ENCODE results near the gene RUFY3. TPM values are rescaled to one million over a fixed set of nuclear protein-coding genes. Genes with fewer than 3 reads are reported as not detected.

The RUFY3 gene
- total RNA-seq, 1 experiment from 2014 or later = 29.6 TPM

DNA sequence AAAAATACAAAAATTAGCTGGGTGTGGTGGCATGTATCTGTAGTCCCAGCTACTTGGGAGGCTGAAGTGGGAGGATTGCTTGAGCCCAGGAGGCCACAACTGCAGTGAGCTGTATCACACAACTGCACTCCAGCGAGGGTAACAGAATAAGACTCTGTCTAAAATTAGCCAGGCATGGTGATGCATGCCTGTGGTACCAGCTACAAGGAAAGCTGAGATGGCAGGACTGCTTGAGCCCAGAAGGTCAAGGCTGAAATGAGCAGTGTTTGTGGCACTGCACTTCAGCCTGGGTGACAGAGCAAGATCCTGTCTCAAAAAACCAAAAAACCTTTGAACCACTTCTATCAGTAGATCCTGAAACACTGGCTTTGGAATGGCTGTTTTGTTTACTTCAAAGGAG, 107.7 kb downstream of the RUFY3 start:
- POLR2A ChIA-PET = interaction anchor here (0.6 kb wide), 1 partner anchor 10 kb away, joined by 6 read pairs; no protein-coding TSS in a partner anchor
- in situ Hi-C loops (cut with HindIII; ENCODE audit: low pct_unique_long_range_greater_than_20kb, low sequenced_read_pairs) = no loop called here

DNA sequence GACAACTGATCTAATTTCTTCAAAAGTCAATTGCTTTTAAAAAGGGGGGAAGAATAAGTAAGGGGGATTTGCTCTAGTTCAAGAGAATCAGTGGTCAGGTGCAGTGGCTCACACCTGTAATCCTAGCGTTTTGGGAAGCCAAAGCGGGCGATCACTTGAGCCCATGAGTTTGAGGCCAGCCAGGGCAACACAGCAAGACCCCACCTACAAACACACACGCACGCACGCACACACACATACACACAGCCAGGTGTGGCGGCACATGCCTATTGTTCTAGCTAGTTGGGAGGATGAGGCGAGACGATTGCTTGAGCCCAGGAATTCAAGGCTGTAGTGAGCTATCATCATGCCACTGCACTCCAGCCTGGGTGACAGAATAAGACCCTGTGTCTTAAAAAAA, 108.3 kb downstream of the RUFY3 start:
- Histone ChIP-seq H3K27me3 (ENCODE audit: control insufficient read depth, insufficient read depth, low read length) (no peaks in the 10 kb centered on the region), H3K9me3 (ENCODE audit: control insufficient read depth, insufficient read depth, low read depth, low read length) (no peaks in the 10 kb centered on the region), H3K4me1 (ENCODE audit: control insufficient read depth, insufficient read depth, low read length) (no peaks in the 10 kb centered on the region), H3K27ac (ENCODE audit: low read length) (no peak overlapping the region), H3K36me3 (ENCODE audit: control insufficient read depth, insufficient read depth, low read length) (peaks cover 35% of the 10 kb centered on the region), H3K4me3 (ENCODE audit: low read depth in 2 of 2, low read length in 2 of 2) (no peak overlapping the region)
- ATAC-seq (no peak), DNase-seq (ENCODE audit: low read depth, low spot score) (no peak)
- ChIA-PET POLR2A (interaction anchor here (0.6 to 0.7 kb wide), 2 partner anchors 10 to 545 kb away, joined by 6 to 7 read pairs; no protein-coding TSS in a partner anchor), CTCF (no interaction called here)
- intact Hi-C loops (cut with micrococcal nuclease; ENCODE audit: unreplicated experiment) = loop anchor here (10.0 kb wide), 1 partner anchor 175 kb away; no protein-coding TSS in a partner anchor
- BruUV-seq (replicated peaks) = no TSS peak
- in situ Hi-C loops (cut with HindIII; ENCODE audit: low pct_unique_long_range_greater_than_20kb, low sequenced_read_pairs) = no loop called here
- TF ChIP-seq POLR2AphosphoS5 (IDR thresholded peaks at IDR 0.05; ENCODE audit: low read depth, low read length) = no peak
- TF ChIP-seq, protein P1, sequence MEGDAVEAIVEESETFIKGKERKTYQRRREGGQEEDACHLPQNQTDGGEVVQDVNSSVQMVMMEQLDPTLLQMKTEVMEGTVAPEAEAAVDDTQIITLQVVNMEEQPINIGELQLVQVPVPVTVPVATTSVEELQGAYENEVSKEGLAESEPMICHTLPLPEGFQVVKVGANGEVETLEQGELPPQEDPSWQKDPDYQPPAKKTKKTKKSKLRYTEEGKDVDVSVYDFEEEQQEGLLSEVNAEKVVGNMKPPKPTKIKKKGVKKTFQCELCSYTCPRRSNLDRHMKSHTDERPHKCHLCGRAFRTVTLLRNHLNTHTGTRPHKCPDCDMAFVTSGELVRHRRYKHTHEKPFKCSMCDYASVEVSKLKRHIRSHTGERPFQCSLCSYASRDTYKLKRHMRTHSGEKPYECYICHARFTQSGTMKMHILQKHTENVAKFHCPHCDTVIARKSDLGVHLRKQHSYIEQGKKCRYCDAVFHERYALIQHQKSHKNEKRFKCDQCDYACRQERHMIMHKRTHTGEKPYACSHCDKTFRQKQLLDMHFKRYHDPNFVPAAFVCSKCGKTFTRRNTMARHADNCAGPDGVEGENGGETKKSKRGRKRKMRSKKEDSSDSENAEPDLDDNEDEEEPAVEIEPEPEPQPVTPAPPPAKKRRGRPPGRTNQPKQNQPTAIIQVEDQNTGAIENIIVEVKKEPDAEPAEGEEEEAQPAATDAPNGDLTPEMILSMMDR (IDR thresholded peaks at IDR 0.05) = no peak
- no peak for TF ChIP-seq TCF7L2 (IDR thresholded peaks at IDR 0.05; ENCODE audit: low read depth, low read length)
- TF ChIP-seq SIN3A (IDR thresholded peaks at IDR 0.05; ENCODE audit: borderline replicate concordance, insufficient read depth, low read depth, low read length) = no peak
- TF ChIP-seq, protein P2, sequence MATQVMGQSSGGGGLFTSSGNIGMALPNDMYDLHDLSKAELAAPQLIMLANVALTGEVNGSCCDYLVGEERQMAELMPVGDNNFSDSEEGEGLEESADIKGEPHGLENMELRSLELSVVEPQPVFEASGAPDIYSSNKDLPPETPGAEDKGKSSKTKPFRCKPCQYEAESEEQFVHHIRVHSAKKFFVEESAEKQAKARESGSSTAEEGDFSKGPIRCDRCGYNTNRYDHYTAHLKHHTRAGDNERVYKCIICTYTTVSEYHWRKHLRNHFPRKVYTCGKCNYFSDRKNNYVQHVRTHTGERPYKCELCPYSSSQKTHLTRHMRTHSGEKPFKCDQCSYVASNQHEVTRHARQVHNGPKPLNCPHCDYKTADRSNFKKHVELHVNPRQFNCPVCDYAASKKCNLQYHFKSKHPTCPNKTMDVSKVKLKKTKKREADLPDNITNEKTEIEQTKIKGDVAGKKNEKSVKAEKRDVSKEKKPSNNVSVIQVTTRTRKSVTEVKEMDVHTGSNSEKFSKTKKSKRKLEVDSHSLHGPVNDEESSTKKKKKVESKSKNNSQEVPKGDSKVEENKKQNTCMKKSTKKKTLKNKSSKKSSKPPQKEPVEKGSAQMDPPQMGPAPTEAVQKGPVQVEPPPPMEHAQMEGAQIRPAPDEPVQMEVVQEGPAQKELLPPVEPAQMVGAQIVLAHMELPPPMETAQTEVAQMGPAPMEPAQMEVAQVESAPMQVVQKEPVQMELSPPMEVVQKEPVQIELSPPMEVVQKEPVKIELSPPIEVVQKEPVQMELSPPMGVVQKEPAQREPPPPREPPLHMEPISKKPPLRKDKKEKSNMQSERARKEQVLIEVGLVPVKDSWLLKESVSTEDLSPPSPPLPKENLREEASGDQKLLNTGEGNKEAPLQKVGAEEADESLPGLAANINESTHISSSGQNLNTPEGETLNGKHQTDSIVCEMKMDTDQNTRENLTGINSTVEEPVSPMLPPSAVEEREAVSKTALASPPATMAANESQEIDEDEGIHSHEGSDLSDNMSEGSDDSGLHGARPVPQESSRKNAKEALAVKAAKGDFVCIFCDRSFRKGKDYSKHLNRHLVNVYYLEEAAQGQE (IDR thresholded peaks at IDR 0.05; ENCODE audit: insufficient read depth in 1 of 2, low read depth in 2 of 2, low read length in 1 of 2) = no peak

More for the DNA sequence above, 107.7 kb downstream of the RUFY3 start:
- BruUV-seq (replicated peaks) = no TSS peak
- intact Hi-C loops (cut with micrococcal nuclease; ENCODE audit: unreplicated experiment) = no loop called here
- H3K4me1 ChIP-seq (ENCODE audit: control insufficient read depth, insufficient read depth, low read length) = no peaks in the 10 kb centered on the region
- H3K27me3 ChIP-seq (ENCODE audit: control insufficient read depth, insufficient read depth, low read length) = no peaks in the 10 kb centered on the region
- TF ChIP-seq SIN3A (IDR thresholded peaks at IDR 0.05; ENCODE audit: borderline replicate concordance, insufficient read depth, low read depth, low read length) = no peak
- CTCF ChIA-PET = no interaction called here
- DNase-seq (ENCODE audit: low read depth, low spot score) (no peak), ATAC-seq (no peak)
- peaks cover 35% of the 10 kb centered on the region for H3K36me3 ChIP-seq (ENCODE audit: control insufficient read depth, insufficient read depth, low read length)
- H3K9me3 ChIP-seq (ENCODE audit: control insufficient read depth, insufficient read depth, low read depth, low read length) = no peaks in the 10 kb centered on the region
- H3K4me3 ChIP-seq (ENCODE audit: low read depth in 2 of 2, low read length in 2 of 2) = no peak overlapping the region
- no peak overlapping the region for H3K27ac ChIP-seq (ENCODE audit: low read length)

DNA sequence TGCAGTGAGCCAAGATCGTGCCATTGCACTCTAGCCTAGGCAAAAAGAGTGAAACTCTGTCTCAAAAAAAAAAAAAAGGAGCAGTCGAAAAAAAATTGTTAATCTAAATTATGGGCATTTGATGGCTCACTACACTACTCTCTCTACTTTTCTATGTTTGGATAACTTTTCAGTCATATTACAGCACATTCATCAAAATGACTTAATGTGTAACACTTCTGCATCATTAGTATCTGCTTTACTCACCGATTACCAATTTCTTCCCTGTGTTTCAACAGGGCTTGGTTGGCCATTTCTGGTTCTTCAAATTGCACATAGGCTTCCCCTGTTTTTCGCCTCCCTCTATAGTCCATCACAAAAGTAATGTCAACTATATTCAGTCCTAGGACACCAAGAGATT, 109.5 kb downstream of the RUFY3 start:
- intact Hi-C loops (cut with micrococcal nuclease; ENCODE audit: unreplicated experiment) = loop anchor here (10.0 kb wide), 1 partner anchor 174 kb away; no protein-coding TSS in a partner anchor
- BruUV-seq (replicated peaks) = no TSS peak
- TF ChIP-seq, protein P2 (IDR thresholded peaks at IDR 0.05; ENCODE audit: insufficient read depth in 1 of 2, low read depth in 2 of 2, low read length in 1 of 2) = no peak
- TF ChIP-seq TCF7L2 (IDR thresholded peaks at IDR 0.05; ENCODE audit: low read depth, low read length) (no peak), POLR2AphosphoS5 (IDR thresholded peaks at IDR 0.05; ENCODE audit: low read depth, low read length) (no peak), SIN3A (IDR thresholded peaks at IDR 0.05; ENCODE audit: borderline replicate concordance, insufficient read depth, low read depth, low read length) (no peak)
- TF ChIP-seq, protein P1 (IDR thresholded peaks at IDR 0.05) = no peak
- ATAC-seq (no peak), DNase-seq (ENCODE audit: low read depth, low spot score) (no peak)
- Histone ChIP-seq H3K36me3 (ENCODE audit: control insufficient read depth, insufficient read depth, low read length) (peaks cover 29% of the 10 kb centered on the region), H3K27me3 (ENCODE audit: control insufficient read depth, insufficient read depth, low read length) (no peaks in the 10 kb centered on the region), H3K9me3 (ENCODE audit: control insufficient read depth, insufficient read depth, low read depth, low read length) (no peaks in the 10 kb centered on the region), H3K4me1 (ENCODE audit: control insufficient read depth, insufficient read depth, low read length) (no peaks in the 10 kb centered on the region), H3K4me3 (ENCODE audit: low read depth in 2 of 2, low read length in 2 of 2) (no peak overlapping the region), H3K27ac (ENCODE audit: low read length) (no peak overlapping the region)
- ChIA-PET POLR2A (no interaction called here), CTCF (no interaction called here)
- in situ Hi-C loops (cut with HindIII; ENCODE audit: low pct_unique_long_range_greater_than_20kb, low sequenced_read_pairs) = no loop called here

Data from Panc1 (cell line).